ENCODE measurements around the gene RSL24D1. TPM values are rescaled to one million over a fixed set of nuclear protein-coding genes. Genes with fewer than 3 reads are reported as not detected.

Gene RSL24D1
- polyA plus RNA-seq, 1 of the 3 experiments (the other 2 are of a cell fraction): 24.3 TPM

GRCh38 chr15:55179141-55179540 lies 17.6 kb downstream of the RSL24D1 start:
- TF ChIP-seq FOXJ3 (CRISPR knock-in tag; IDR thresholded peaks at IDR 0.05) (no peak), MAX (IDR thresholded peaks at IDR 0.05; ENCODE audit: low read depth) (no peak), TCF12 (IDR thresholded peaks at IDR 0.05) (no peak), RXRA (IDR thresholded peaks at IDR 0.05; ENCODE audit: borderline replicate concordance, low read depth) (no peak), RAD21 (IDR thresholded peaks at IDR 0.05; ENCODE audit: low read length) (no peak), EP300 (IDR thresholded peaks at IDR 0.05; ENCODE audit: borderline replicate concordance in 1 of 2, low read depth in 1 of 2, low read length in 1 of 2) (no peak), MXI1 (IDR thresholded peaks at IDR 0.05; ENCODE audit: low read depth, low read length) (no peak), REST (IDR thresholded peaks at IDR 0.05; ENCODE audit: low read depth, low read length) (no peak), EZH2phosphoT487 (IDR thresholded peaks at IDR 0.05; ENCODE audit: borderline replicate concordance, low read depth) (no peak), USF1 (IDR thresholded peaks at IDR 0.05; ENCODE audit: borderline replicate concordance, low read depth) (no peak), POLR2AphosphoS5 (IDR thresholded peaks at IDR 0.05; ENCODE audit: low read depth, low read length) (no peak), ZBTB33 (IDR thresholded peaks at IDR 0.05; ENCODE audit: borderline replicate concordance, low read depth) (no peak), PBX3 (IDR thresholded peaks at IDR 0.05) (no peak), TAF1 (IDR thresholded peaks at IDR 0.05; ENCODE audit: borderline replicate concordance, low read depth, low read length) (no peak), RFX5 (IDR thresholded peaks at IDR 0.05; ENCODE audit: low read length) (no peak), JUND (IDR thresholded peaks at IDR 0.05) (no peak), USF2 (IDR thresholded peaks at IDR 0.05; ENCODE audit: borderline replicate concordance, low read depth, low read length) (no peak), YY1 (IDR thresholded peaks at IDR 0.05; ENCODE audit: low read depth) (no peak), GABPA (IDR thresholded peaks at IDR 0.05; ENCODE audit: low read depth) (no peak)
- Histone ChIP-seq H3K79me2 (ENCODE audit: insufficient read depth) (peaks cover 4% of the 10 kb centered on the region; the same call in 1 of the 2 replicates), H3K4me1 (ENCODE audit: control insufficient read depth in 1 of 2, insufficient read depth in 2 of 2, low read depth in 1 of 2, low read length in 1 of 2) (no peaks in the 10 kb centered on the region; a peak in 2 of 4 replicates), H3K27me3 (ENCODE audit: insufficient read depth) (no peaks in the 10 kb centered on the region), H3K4me3 (ENCODE audit: low read depth in 2 of 2, low read length in 1 of 2) (no peak overlapping the region), H4K20me1 (ENCODE audit: insufficient read depth) (peaks cover 6% of the 10 kb centered on the region), H3K9me3 (no peaks in the 10 kb centered on the region), H3K9me2 (no peaks in the 10 kb centered on the region), H2AFZ (ENCODE audit: low read depth) (no peak overlapping the region), H3K9ac (no peak overlapping the region), H3K4me2 (no peak overlapping the region), H3K27ac (ENCODE audit: low read depth in 2 of 2, low read length in 1 of 2) (no peak overlapping the region; a peak in 1 of 4 replicates), H3K36me3 (replicated peaks in 1 of 2; ENCODE audit: control insufficient read depth in 1 of 2, insufficient read depth in 2 of 2, low read length in 1 of 2) (peaks cover 54 to 58% of the 10 kb centered on the region in 2 experiments), H3F3A (replicated peaks; ENCODE audit: insufficient read depth) (peaks cover 6% of the 10 kb centered on the region)
- ChIA-PET POLR2A (no interaction called here), CTCF (interaction anchor here (1.3 to 3.7 kb wide), 2 partner anchors 10 to 11 kb away, joined by 3 to 19 read pairs; no protein-coding TSS in a partner anchor)
- DNase-seq: no peak
